C4-2B (cell line): ENCODE measurements around the gene SCGN.

Experiments
- ZFX ChIP-seq: fragments of 450-650 bp; IDR thresholded peaks from 2 replicates; pipeline ENCODE4 v1.6.1; 2017
- TF ChIP-seq, protein P1 (sequence below): fragments of 450-650 bp; conservative IDR thresholded peaks from 2 replicates; pipeline ENCODE4 v1.5.1; 2017; ENCODE audit warnings: mild to moderate bottlenecking

- TF ChIP-seq, protein P1, sequence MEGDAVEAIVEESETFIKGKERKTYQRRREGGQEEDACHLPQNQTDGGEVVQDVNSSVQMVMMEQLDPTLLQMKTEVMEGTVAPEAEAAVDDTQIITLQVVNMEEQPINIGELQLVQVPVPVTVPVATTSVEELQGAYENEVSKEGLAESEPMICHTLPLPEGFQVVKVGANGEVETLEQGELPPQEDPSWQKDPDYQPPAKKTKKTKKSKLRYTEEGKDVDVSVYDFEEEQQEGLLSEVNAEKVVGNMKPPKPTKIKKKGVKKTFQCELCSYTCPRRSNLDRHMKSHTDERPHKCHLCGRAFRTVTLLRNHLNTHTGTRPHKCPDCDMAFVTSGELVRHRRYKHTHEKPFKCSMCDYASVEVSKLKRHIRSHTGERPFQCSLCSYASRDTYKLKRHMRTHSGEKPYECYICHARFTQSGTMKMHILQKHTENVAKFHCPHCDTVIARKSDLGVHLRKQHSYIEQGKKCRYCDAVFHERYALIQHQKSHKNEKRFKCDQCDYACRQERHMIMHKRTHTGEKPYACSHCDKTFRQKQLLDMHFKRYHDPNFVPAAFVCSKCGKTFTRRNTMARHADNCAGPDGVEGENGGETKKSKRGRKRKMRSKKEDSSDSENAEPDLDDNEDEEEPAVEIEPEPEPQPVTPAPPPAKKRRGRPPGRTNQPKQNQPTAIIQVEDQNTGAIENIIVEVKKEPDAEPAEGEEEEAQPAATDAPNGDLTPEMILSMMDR: no peak
- TF ChIP-seq ZFX: no peak
These were observed 23.2 kb downstream of the SCGN start for GRCh38 chr6:25675167-25675566.
